Motor neuron (in vitro differentiated cells): ENCODE results near the gene CNIH4. TPM values are rescaled to one million over a fixed set of nuclear protein-coding genes. Genes with fewer than 3 reads are reported as not detected.
"Not testable (repeated sequence)": the region's sequence is repeated elsewhere in the genome, so short reads cannot be mapped to it uniquely, and the experiment has no call there.

Experiments used
- ATAC-seq, 8 experiments: fragments of 200-7000 bp; cut with Tn5 transposase; replicated peaks in 6 of 8; 2 replicates each; pipeline ENCODE4 v1.8.0; 2021; ENCODE audit warnings: mild to moderate bottlenecking in 8 of 8, moderate library complexity in 8 of 8
- H3K27ac ChIP-seq, 2 donors: fragments of 250-450 bp; sonication (Bioruptor Pico); 2 replicates each; pipeline ENCODE4 v1.9.0; 2021; ENCODE audit warnings: antibody characterized with exemption in 2 of 2, mild to moderate bottlenecking in 2 of 2, moderate library complexity in 1 of 2
- H3K4me1 ChIP-seq, 2 donors: fragments of 250-450 bp; sonication (Bioruptor Pico); replicated peaks in 1 of 2; 2 replicates each; pipeline ENCODE4 v1.6.1; 2021; ENCODE audit warnings: antibody characterized with exemption in 2 of 2, mild to moderate bottlenecking in 2 of 2, moderate library complexity in 1 of 2
- H3K4me3 ChIP-seq, 5 donors: fragments of 250-450 bp; sonication (Bioruptor Pico); 2 replicates each; pipeline ENCODE4 v1.9.0; 2021; ENCODE audit warnings: antibody characterized with exemption in 5 of 5, mild to moderate bottlenecking in 5 of 5, moderate library complexity in 4 of 5
- WGBS, 10 experiments: fragments of 450-650 bp; shearing (Covaris generic); methylation state at CpG; one replicate each; pipeline ENCODE4 v1.0.0; 2022; 5-methylcytosine and 5-hydroxymethylcytosine counted together
- in situ Hi-C, 9 experiments: fragments of 400-800 bp; cut with MboI; loops; one replicate each; pipeline ENCODE4 v1.15.0; 2021; ENCODE audit warnings: low sequenced_read_pairs in 9 of 9, low pct_unique_long_range_greater_than_20kb in 2 of 9; ENCODE audit not compliant: unreplicated experiment in 9 of 9
- total RNA-seq, 8 experiments: library from RNA; unstranded; fragments of 300-600 nt; gene quantifications; 2 replicates each; pipeline versions ENCODE4 v1.2.3 to v1.2.4, GENCODE V29; 2022

Gene CNIH4
- total RNA-seq, 8 experiments from 2014 or later, result 19.4 to 53.0 (median 27.8) TPM

- H3K27ac ChIP-seq, H3K4me3 ChIP-seq, ATAC-seq, in situ Hi-C loops: not testable (repeated sequence)
- H3K4me1 ChIP-seq, result peaks cover 10 to 16% of the 10 kb centered on the region in 2 donors
- WGBS, 10 experiments, result 60 to 100% (median 96%) methylated on average over 2 to 8 of the region's 8 CpGs
Observed at GRCh38 chr1:224426869-224427268, 70.2 kb downstream of the CNIH4 start.

GRCh38 chr1:224427346-224427745 lies 70.7 kb downstream of the CNIH4 start:
- WGBS, 10 experiments, result 82 to 100% (median 100%) methylated on average over 1 of the region's 1 CpG; no CpG with 5 or more reads in 3 of the 10 experiments
- no peak for ATAC-seq
- in situ Hi-C loops, result no loop called here
- H3K27ac ChIP-seq, result no peak overlapping the region
- H3K4me3 ChIP-seq, result no peak overlapping the region
- peaks cover 11 to 20% of the 10 kb centered on the region in 2 donors for H3K4me1 ChIP-seq

- in situ Hi-C loops, H3K27ac ChIP-seq, H3K4me3 ChIP-seq, ATAC-seq: not testable (repeated sequence)
- WGBS, 10 experiments, result 80 to 100% (median 99%) methylated on average over 1 to 7 of the region's 7 CpGs; no CpG with 5 or more reads in 2 of the 10 experiments
- H3K4me1 ChIP-seq, result peaks cover 11 to 20% of the 10 kb centered on the region in 2 donors
Observed at GRCh38 chr1:224428713-224429112, 72.0 kb downstream of the CNIH4 start.

Other genes starting within 250 kb of the CNIH4 start
- gene FBXO28, start 242.8 kb upstream of the CNIH4 start, total RNA-seq, result 10 to 100 TPM; 18.7 to 37.6 (median 25.1) TPM
- gene DEGS1, start 173.6 kb upstream of the CNIH4 start, total RNA-seq, result 10 to 100 TPM; 38.2 to 97.5 (median 75.2) TPM
- gene NVL, start 26.7 kb upstream of the CNIH4 start, total RNA-seq, result 10 to 100 TPM; 21.8 to 70.9 (median 47.7) TPM
- 100 to 1,000 TPM in 1 of 8 experiments, 10 to 100 TPM in 7; 47.4 to 116 (median 55.1) TPM for gene WDR26, start 77.9 kb downstream of the CNIH4 start, total RNA-seq